ENCODE results near the gene TLCD3A.
A peak's percentile ranks its signal among the peaks of the same experiment; 100 is the strongest.
"Not testable (repeated sequence)": the region's sequence is repeated elsewhere in the genome, so short reads cannot be mapped to it uniquely, and the experiment has no call there.

Gene TLCD3A

DNA sequence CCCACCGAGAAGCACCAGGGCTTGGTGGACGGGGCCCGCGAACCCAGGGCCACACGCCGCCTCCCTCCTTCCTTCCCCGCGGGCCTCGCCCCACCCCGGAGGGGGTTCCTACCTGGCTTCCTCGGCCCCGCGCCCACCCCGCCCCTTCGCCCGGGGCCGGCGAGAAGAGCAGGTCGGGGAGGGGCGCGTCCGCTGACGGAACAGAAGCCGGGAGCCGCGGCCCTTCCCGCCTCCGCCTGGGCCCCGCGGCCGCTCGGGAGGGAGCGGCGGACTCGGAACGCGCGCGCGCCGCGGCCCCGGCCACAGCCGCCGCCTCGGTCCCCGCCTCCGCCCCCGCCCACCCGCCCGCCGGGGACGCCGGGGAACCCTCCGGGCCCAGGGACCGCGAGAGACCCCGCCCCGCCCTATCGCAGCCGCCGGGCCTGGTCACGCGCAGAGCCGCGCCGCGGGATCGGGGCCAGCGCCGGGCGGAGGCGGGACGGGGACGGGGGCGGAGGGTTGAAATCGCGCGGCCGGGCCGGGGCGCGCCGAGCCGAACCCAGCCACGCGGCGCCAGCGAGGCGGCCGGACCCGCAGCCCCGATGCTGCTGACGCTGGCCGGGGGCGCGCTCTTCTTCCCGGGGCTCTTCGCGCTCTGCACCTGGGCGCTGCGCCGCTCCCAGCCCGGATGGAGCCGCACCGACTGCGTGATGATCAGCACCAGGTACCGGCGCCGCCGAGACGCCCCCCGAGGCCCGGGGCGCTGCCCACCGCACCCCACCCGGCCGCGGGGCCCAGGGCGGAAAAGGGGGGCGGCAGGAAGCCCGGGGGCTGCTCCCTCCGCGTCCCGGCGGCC, at the start of gene TLCD3A:
Gene TLCD3A (plus strand): TSS at position 530 of the 835 bp plus-strand sequence. CDS start 52 bp downstream, at position 582.
- peak; percentile 19 for DNase-seq

- no peak for DNase-seq
Observed at GRCh38 chr17:683040-683439, 49.4 kb upstream of the TLCD3A start.

DNA sequence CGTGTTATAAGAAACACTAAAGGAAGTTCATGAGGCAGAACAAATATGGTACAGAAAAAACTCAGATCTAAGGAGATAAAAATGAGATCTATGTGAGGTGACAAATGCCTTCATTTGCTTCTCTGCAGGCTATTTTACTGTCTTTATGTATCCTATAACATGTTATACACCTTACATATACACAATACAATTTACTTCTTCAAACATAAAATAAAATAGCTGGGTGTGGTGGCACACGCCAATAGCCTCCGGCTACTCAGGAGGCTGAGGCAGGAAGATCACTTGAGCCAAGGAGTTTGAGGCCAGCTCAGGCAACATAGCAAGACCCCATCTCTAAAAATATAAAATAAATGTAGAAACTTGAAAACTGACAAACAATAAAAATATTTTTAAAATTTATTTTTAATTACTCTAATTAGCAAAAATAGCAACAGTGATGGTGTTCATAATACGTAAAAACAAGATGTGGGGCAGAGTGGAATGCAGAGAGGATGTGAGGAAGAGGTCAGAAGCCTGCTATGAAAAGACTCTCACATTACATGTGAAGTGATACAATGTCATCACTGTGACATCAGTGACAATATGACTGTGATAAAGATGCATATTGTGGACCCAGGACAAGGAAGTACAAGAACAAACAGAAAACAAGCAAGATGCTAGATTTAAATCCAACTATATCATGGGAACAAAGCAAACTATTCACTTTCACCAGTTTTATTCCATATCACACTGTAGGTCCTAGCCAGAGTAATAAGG, 48.7 kb upstream of the TLCD3A start:
- DNase-seq: no peak

- no peak for DNase-seq
Observed at GRCh38 chr17:685006-685405, 47.4 kb upstream of the TLCD3A start.

DNA sequence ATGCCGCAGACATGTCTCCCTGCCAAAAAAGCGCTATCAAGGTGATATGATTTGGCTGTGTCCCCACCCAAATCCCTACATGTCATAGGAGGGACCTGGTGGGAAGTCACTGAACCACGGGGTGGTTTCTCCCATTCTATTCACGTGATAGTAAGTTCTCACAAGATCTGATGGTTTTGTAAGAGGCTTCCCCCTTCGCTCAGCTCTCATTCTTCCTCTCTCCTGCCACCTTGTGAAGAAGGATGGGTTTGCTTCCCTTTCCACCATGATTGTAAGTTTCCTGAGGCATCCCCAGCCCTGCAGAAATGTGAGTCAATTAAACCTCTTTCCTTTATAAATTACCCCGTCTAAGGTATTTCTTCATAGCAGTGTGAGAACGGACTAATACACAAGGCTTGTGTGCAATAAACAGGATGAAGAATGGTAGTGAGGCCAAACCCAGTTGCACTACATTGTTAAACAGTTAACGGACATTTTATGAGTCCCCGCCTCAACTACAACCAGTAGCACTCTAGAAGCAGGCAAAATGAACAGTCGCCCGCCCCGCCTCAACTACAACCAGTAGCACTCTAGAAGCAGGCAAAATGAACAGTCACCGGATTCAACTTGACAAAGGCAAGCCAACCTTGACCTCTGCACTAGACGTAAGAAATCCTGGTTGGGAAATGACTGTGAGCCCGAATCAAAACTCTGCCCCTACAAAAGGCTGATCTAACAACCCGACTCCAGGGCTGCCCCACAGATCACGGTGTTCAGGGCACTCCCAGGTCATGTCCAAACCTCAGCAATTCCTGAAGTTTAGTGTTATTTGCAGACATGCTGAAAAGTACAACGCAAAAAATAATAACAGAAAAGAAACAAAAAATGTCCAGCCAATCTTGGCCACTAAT, 44.1 kb upstream of the TLCD3A start:
- DNase-seq: no peak

DNA sequence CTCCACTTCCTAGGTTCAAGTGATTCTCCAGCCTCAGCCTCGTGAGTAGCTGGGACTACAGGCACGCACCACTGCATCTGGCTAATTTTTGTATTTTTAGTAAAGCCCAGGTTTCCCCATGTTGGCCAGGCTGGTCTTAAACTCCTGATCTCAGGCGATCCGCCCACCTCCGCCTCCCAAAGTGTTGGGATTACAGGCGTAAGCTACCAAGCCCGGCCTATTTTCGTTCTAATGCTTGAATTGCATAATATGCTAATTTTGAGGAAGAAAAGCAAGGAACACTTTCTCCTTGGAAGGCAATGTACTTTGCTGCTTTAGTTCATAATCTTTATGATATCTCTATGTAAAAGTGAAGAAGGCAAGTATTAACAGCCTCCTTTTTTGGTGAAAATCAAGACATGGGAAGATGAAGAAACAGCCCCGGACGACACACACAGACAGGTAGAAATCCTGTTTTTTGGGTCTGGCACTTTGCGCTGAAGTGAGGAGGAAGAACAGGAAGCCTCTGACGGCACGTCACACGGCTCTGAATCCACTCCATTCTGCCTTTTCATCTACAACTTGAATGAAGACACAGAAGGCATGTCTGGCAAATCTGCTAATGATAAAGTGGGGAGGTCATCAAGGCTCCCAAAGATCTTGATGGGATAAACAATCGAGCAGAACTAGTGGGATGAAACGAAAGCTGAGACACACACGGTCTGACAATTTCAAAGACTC, 42.7 kb upstream of the TLCD3A start:
- DNase-seq: no peak

- no peak for DNase-seq
Observed at GRCh38 chr17:690361-690760, 42.0 kb upstream of the TLCD3A start.

DNA sequence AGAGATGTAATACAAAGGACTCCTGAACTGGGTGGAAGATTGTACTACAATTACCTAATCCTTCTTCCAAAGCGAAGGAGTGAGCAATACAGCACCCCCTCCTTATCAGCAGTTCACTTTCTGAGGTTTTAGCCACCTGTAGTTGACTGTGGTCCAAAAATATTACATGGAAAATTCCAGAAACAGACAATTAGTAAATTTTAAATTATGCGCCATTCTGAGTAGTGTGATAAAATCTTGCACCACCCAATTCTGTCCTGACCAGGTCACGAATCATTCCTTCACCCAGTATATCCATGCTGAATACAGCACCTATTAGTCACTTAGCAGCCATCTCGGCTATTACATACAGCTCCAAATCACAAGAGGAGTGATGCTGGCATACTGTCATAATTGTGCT, 41.0 kb upstream of the TLCD3A start:
- no peak for DNase-seq

GRCh38 chr17:692116-692515, 40.3 kb upstream of the TLCD3A start:
- no peak for DNase-seq

GRCh38 chr17:693791-694638, 38.4 kb upstream of the TLCD3A start:
- DNase-seq: no peak

- DNase-seq: no peak
Observed at GRCh38 chr17:696369-696768, 36.0 kb upstream of the TLCD3A start.

- no peak for DNase-seq
Observed at GRCh38 chr17:697682-698081, 34.7 kb upstream of the TLCD3A start.

DNA sequence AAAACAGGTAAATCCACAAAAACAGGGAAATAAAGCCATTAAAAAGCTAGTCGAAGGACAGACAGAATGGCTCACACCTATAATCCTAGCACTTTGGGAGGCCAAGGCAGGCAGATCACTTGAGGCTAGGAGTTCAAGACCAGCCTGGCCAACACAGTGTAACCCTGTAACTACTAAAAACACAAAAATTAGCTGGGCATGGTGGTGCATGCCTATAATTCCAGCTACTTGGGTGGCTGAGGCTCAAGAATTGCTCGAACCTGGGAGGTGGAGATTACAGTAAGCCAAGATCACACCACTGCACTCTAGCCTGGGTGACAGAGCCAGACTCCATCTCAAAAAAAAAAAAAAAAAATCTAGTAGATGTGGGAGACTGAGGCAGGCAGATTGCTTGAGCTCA, 34.3 kb upstream of the TLCD3A start:
- not testable (repeated sequence) for DNase-seq

DNA sequence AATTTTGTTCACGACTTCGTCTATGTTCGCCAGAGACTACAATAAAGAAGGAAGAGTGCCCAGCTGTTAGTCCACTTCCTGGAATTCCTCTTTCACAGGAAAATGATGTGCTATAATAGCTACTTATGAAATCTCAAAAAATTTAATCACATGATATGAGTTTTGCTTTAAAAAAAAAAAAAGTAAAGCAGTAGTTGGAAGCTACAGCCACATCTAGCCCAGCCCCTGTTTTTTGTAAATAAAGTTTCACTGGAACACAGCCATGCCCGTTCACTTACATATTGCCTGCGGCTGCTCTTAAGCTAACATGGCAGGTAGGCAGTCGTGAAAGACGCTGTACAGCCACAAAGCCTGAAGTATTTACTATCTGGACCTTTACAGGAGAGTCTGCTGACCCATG, 33.1 kb upstream of the TLCD3A start:
- DNase-seq: no peak

DNA sequence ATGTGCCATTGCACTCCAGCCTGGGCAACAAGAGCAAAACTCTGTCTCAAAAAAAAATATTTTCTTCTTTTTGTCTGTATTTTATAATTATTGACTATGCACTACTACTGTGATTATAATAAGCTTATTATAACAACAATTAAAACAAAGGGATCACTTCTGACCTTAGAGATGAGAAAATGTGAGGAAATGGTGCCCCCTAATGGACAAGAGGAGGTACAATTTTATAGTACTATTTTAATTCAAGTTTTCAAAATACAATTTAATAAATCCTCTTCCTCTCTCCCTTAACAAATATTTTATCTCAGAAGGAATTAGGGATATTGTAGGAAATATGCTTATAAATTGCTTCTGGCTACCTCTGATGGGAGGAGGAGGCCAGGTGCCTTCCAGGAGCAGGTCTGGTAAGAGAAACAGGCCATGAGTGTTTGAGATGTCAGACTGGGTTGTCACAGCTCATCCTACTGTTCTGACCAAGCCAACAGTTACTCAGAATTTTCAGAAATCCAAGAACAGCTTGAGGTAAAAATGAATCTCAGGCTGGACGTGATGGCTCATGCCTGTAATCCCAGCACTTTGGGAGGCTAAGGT, 31.8 kb upstream of the TLCD3A start:
- DNase-seq: no peak

- no peak for DNase-seq
Observed at GRCh38 chr17:703081-703875, 29.1 kb upstream of the TLCD3A start.

DNA sequence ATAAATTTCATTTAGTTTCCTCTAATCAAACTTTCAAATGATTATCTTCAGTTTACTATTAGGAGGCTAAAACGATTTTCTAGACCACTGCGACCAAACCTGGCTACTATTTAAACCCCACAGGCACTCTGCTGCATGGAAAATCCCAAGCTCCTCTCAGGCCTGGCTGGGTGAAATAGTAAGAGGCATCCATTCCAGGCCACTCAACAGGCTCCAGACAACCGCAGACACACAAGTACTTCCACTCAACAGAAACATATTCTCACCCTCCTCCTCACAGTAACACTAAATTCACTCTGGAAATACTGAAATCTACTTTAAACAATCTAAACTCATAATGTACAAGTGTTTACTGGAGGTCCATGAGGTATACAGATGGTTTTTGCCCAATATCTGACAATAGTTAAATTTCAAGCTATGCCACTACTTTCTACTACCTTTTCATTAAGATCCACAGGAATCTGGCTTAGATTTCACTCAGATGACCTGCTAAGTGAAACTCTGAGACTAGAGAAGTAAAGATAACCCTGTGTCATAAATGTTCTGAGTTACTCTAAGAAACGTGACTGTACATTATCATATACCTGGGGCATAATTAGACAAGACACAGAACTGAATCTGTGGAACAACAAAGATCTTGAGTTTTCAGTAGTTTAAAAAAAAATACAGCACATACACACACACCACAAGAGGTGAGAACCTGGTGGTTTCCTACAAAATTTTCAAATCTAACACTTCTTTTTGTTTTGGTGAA, 28.1 kb upstream of the TLCD3A start:
- no peak for DNase-seq

DNA sequence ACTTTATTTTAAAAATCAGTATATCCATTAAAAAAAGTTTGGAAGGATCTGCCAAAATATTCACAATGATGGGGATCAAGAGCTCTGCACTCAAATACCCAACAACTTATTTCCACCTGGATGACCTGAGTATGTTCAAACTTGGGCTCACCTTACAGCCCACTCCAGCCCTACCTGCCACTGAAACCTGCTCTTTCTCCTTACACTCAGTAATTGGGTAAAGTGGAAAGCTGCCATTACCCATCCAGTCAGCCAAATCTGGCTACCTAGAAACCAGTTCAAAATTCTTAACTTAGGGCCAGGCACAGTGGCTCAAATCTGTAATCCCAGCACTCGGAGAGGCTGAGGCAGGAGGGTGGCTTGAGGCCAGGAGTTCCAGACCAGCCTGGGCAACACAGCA, 27.4 kb upstream of the TLCD3A start:
- DNase-seq: no peak

DNA sequence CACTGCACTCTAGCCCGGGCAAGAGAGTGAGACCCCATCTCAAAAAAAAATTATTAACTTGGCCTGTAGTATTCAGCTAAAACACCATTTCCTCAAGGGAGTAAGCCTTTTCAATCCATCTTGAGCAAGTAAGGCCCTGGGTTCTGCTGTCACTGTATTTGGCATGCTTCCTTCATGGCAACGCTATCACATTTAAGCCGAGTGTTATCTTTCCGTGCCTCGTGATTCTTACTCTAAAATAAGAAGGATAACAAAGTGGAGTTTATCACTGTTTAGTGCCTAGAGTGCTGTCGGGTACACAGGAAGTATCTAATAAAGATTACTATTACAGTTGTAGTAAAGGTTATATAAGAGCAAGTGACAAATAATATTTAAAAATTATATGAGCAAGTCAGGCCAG, 26.5 kb upstream of the TLCD3A start:
- no peak for DNase-seq

- no peak for DNase-seq
Observed at GRCh38 chr17:708132-708531, 24.3 kb upstream of the TLCD3A start.
